ENCODE results near the gene FNDC4.

Gene FNDC4

DNA sequence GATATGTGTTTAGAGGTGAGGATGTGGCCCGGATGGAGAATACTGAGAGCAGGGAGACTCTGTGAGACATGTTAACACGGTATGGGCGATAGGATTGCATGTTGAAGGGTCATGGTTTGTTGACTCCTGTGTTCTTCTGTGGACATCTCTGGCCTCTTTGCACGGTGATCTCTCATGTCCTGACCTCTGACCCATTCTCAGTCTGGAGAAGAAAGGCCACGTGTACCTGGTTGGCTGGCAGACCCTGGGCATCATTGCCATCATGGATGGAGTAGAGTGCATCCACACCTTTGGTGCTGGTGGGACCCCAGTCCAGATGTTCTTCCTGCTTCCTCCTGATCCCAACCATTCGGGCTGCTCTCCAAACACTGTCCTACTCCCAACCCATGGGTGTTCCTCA lies 11.6 kb upstream of the FNDC4 start:
- no peak overlapping the region for H3K9ac ChIP-seq (ENCODE audit: low read depth, low read length, poor library complexity, severe bottlenecking)
- no peaks in the 10 kb centered on the region for H3K4me1 ChIP-seq (ENCODE audit: insufficient read depth, low read length, poor library complexity, severe bottlenecking)
- no peak overlapping the region for H2AFZ ChIP-seq (ENCODE audit: low read length)
- no peaks in the 10 kb centered on the region for H3K9me3 ChIP-seq (ENCODE audit: insufficient read depth, low read depth, low read length)
- no peak overlapping the region for H3K4me2 ChIP-seq (ENCODE audit: low read depth, low read length, poor library complexity, severe bottlenecking)
- no peaks in the 10 kb centered on the region for H3K79me2 ChIP-seq (ENCODE audit: insufficient read depth, low read length)
- no peaks in the 10 kb centered on the region for H3K36me3 ChIP-seq (ENCODE audit: insufficient read depth, low read length)
- H3F3A ChIP-seq (ENCODE audit: low read depth): no peaks in the 10 kb centered on the region
- no peaks in the 10 kb centered on the region for H3K27me3 ChIP-seq (ENCODE audit: insufficient read depth, low read length, poor library complexity, severe bottlenecking)
- no peaks in the 10 kb centered on the region for H4K20me1 ChIP-seq (ENCODE audit: insufficient read depth, low read length, poor library complexity, severe bottlenecking)
- no peak overlapping the region for H3K4me3 ChIP-seq (ENCODE audit: low read length, poor library complexity, severe bottlenecking)
- H3K9me2 ChIP-seq (replicated peaks; ENCODE audit: low read depth, low read length): no peaks in the 10 kb centered on the region
- TF ChIP-seq CTCF (conservative IDR thresholded peaks at IDR 0.05; ENCODE audit: low read length) (no peak), EZH2phosphoT487 (IDR thresholded peaks at IDR 0.05; ENCODE audit: borderline replicate concordance) (no peak)

DNA sequence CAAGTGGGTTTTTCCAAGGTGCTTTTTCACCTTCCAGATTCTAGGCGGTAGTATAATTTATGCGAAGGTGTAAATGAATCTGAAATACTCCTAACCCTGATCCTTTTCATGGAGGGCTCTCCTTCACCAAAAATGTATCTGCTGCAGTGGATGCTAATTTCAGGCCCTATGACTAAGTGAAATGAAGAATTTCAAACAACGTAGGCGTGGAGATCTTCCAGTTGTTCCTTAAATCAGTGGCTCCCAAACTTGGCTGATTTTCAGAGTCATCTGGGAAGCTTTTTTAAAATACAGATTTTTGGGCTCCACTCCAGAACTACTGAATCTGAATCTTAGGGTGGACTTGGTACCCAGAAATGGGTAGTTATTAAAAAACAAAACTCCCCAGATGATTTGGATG lies 7.1 kb upstream of the FNDC4 start:
- Histone ChIP-seq H2AFZ (ENCODE audit: low read length) (no peak overlapping the region), H4K20me1 (ENCODE audit: insufficient read depth, low read length, poor library complexity, severe bottlenecking) (no peaks in the 10 kb centered on the region), H3K4me1 (ENCODE audit: insufficient read depth, low read length, poor library complexity, severe bottlenecking) (no peaks in the 10 kb centered on the region), H3K9me3 (ENCODE audit: insufficient read depth, low read depth, low read length) (no peaks in the 10 kb centered on the region), H3K9me2 (replicated peaks; ENCODE audit: low read depth, low read length) (no peaks in the 10 kb centered on the region), H3K27me3 (ENCODE audit: insufficient read depth, low read length, poor library complexity, severe bottlenecking) (no peaks in the 10 kb centered on the region), H3K4me2 (ENCODE audit: low read depth, low read length, poor library complexity, severe bottlenecking) (no peak overlapping the region), H3K79me2 (ENCODE audit: insufficient read depth, low read length) (no peaks in the 10 kb centered on the region), H3K9ac (ENCODE audit: low read depth, low read length, poor library complexity, severe bottlenecking) (no peak overlapping the region), H3K4me3 (ENCODE audit: low read length, poor library complexity, severe bottlenecking) (no peak overlapping the region), H3F3A (ENCODE audit: low read depth) (no peaks in the 10 kb centered on the region), H3K36me3 (ENCODE audit: insufficient read depth, low read length) (no peaks in the 10 kb centered on the region)
- TF ChIP-seq EZH2phosphoT487 (IDR thresholded peaks at IDR 0.05; ENCODE audit: borderline replicate concordance) (no peak), CTCF (conservative IDR thresholded peaks at IDR 0.05; ENCODE audit: low read length) (no peak)

DNA sequence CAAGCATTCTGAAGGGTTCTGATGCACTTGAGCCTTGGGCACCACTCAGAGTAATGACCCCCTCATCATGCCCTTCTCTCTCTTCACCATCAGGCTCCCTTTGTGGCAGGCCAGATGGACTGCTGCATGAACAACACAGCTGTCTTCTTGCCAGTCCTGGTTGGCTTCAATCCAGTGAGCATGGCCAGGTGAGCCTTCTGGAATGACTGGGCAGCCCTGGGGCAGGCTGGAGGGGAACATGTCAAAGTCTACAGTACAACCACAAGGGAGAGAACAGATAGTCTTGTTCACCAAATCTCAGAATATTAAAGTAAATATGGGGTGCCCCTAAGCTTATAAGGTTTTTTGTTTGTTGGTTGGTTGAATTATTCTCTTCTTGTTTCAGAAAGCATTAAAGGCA lies 6.0 kb upstream of the FNDC4 start:
- Histone ChIP-seq H3K9me2 (replicated peaks; ENCODE audit: low read depth, low read length) (no peaks in the 10 kb centered on the region), H3K4me2 (ENCODE audit: low read depth, low read length, poor library complexity, severe bottlenecking) (no peak overlapping the region), H4K20me1 (ENCODE audit: insufficient read depth, low read length, poor library complexity, severe bottlenecking) (no peaks in the 10 kb centered on the region), H3K4me3 (ENCODE audit: low read length, poor library complexity, severe bottlenecking) (no peak overlapping the region), H3K79me2 (ENCODE audit: insufficient read depth, low read length) (no peaks in the 10 kb centered on the region), H3K4me1 (ENCODE audit: insufficient read depth, low read length, poor library complexity, severe bottlenecking) (no peaks in the 10 kb centered on the region), H2AFZ (ENCODE audit: low read length) (no peak overlapping the region), H3F3A (ENCODE audit: low read depth) (no peaks in the 10 kb centered on the region), H3K9ac (ENCODE audit: low read depth, low read length, poor library complexity, severe bottlenecking) (no peak overlapping the region), H3K27me3 (ENCODE audit: insufficient read depth, low read length, poor library complexity, severe bottlenecking) (no peaks in the 10 kb centered on the region), H3K9me3 (ENCODE audit: insufficient read depth, low read depth, low read length) (no peaks in the 10 kb centered on the region), H3K36me3 (ENCODE audit: insufficient read depth, low read length) (no peaks in the 10 kb centered on the region)
- TF ChIP-seq EZH2phosphoT487 (IDR thresholded peaks at IDR 0.05; ENCODE audit: borderline replicate concordance) (no peak), CTCF (conservative IDR thresholded peaks at IDR 0.05; ENCODE audit: low read length) (no peak)

All from Loucy (cell line).